GM18517 (cell line): Measurements from ENCODE around the gene CYB561.
"Not testable (repeated sequence)": the region's sequence is repeated elsewhere in the genome, so short reads cannot be mapped to it uniquely, and the experiment has no call there.

Source experiments
- ATAC-seq: cut with Tn5 transposase; IDR thresholded peaks from one replicate; pipeline ENCODE4 v1.9.1; 2021; ENCODE audit warnings: mild to moderate bottlenecking, moderate library complexity; ENCODE audit not compliant: unreplicated experiment

CYB561 gene

DNA sequence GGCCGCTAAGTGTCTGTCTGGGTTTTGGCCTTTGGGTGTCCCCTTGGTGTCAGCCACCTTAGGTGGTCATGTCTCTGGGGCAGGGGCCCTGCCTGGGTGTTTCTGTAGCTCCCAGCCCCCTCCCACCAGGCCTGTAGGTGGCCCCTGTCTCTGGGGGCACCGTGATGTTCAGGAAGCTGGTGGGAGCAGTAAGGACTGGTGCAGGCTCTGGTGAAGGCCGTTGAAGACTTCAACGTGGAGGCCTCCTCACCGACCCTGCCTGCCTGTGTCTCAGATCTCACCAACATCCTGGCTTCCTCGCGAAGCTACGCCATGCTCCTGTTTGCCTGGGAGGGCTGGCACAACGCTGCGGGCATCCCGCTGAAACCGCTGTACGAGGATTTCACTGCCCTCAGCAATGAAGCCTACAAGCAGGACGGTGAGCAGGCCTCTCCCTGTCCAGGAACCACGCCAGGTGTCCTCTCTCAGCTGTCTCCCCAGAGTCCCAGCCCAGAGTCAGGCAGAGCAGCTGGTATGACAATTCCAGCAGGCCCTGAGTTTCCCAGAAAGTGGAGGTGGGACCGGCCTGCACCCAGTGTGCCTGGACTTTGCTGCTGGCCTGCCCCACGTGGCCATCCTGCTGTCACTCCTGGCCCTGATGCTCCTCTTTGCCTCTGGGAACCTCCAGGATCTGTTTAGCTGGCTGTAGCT is 33.5 kb upstream of the CYB561 start:
- no peak for ATAC-seq

DNA sequence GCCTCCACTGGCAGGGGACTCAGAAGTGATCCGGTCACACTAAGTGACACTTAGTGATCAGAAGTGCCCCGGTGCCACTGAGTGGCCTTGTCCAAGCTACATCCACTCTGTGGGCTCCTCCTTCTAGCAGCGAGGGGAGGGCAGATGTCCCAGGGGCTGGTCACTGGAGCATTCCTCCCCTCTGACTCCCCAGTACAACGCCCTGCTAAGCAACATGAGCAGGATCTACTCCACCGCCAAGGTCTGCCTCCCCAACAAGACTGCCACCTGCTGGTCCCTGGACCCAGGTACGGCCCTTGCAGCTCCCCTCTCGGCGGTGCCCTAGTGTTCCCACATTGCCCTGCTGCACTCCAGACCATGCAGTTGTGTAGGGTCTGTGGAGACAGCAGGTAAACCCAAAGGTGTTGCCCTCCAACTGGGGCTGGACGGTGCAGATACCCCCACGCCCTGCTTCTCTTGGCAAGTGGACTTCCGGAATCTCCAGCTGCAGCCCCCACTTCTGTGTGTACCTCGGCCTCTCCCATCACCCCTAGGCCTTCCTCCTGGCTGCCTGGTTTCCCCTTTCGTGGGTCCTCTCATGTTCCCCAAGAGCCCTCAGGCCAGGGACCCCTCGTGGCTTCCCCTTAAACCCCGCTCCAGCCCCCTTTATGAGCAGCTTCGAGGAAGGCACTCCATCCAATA is 32.8 kb upstream of the CYB561 start:
- no peak for ATAC-seq

DNA sequence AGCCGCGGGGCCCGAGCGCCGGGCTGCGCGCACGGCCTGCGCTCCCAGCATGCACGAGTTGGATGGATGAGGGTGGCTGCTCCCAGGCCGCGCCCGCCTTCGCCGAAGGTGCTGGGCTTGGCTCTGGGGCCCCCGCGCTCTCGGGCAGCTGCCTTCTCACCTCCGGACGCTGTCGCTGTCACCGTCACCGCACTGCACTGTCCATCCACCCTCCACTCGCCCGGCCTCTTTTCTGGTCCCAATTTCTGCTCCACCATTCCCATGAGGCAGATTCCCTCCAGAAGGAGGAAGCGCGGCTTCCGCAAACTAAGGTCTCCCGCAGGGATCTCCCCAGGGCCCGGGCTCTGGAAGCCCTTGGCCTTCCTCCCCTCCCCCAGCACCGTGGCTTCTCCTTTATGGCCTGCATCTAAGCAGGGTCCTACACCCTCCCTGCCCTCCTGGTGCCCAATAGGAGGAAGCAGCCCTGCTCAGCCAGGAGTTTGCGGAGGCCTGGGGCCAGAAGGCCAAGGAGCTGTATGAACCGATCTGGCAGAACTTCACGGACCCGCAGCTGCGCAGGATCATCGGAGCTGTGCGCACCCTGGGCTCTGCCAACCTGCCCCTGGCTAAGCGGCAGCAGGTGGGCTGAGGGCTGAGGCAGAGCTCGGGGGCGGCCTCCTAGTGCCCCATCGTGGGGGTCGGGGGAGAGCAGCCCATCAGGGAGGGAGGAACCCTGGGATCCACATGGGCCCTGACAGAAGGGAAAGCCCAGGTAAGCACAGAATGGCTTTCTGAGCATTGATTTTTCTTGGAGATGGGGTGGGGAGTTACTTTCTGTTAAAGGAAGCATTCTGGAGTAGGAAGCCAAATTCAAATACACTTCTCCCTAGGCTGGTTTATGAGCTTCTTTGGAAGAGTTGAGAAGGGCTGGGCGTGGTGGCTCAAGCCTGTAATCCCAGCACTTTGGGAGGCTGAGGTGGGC is 31.7 kb upstream of the CYB561 start:
- ATAC-seq, result no peak

DNA sequence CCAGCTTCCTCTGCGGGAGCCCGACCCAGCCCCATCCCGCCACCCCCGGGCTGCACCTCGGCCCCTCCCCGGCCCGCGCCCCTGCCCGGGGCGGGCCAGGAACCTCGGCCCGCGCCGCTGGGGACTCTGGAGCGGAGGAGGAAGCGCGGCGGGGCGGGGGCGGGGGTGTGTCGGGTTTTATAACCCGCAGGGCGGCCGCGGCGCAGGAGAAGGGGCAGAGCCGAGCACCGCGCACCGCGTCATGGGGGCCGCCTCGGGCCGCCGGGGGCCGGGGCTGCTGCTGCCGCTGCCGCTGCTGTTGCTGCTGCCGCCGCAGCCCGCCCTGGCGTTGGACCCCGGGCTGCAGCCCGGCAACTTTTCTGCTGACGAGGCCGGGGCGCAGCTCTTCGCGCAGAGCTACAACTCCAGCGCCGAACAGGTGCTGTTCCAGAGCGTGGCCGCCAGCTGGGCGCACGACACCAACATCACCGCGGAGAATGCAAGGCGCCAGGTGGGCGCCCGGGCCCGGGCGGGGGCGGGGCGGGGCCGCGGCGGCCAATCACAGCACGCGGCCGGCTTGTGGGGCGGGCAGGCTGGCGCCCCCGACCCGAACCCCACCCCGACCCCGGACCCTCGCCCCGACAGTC is 30.9 kb upstream of the CYB561 start, which contains the start of gene ACE:
Gene ACE, plus strand, starts transcription at position 208 of the 626 bp plus-strand sequence. Its CDS starts 34 bp downstream, at position 242.
- ATAC-seq, result no peak

DNA sequence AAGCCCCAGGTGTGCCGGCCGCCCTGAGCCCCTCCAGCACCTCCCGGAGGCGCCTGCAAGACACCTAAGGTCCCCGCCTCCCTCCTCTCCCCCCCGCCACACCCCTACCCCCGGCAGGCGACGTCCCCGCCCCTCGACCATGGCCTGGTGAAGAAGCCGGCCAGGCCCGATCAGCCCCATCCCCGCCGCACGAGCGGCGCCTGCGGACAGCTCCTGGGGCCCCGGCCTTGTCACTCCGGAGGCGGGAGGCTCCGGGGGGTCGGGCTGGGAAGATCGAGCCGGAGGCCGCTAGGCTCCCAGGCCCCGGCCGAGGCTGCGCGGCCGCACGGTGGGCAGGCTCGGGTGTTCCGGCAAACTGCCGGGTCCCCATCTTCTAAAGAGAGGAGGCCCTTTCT is 30.4 kb upstream of the CYB561 start:
- no peak for ATAC-seq

DNA sequence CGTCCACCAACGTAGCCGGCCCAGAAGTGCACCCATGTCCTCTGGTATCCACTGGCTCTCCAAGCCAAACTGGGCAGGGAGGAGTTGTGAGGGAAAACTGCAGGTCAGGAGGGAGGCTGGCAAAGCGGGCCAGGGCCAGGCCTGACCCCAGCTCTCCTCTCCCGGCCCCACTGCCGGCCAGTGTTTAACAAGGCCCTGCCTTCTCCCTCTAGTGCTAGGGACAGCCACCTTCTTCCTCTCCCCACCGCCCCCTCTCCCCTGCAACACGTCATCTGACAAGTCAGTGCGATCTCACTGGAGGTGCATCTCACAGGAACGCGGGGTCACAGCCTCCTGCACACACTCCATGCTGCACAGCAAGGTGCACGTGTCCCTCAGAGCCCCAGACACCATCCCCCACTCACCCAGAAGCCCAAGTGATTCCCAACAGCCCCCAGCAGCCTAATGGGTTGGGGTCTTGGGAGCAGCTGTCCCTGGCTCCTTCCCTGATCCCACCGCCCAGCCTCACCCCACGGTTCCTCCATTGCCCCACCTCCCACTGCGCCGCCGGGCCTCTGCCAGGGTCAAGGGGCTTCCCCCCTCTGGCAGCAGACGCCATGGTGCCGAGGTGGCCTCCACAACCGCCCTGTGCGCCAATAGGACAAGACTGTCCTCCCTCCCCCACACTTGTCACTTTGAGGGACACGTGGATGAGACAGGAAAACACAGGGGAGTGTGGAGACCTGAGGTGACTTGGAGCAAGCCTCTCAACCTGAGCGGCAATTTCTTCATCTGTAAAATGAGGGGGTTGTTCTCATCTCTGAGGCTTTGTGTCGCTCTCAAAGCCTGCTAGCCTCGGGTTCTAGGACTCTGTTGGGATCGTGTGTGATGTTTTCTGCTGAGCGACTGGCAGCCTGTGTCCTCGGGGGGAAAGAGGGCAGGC is 29.6 kb upstream of the CYB561 start:
- no peak for ATAC-seq

DNA sequence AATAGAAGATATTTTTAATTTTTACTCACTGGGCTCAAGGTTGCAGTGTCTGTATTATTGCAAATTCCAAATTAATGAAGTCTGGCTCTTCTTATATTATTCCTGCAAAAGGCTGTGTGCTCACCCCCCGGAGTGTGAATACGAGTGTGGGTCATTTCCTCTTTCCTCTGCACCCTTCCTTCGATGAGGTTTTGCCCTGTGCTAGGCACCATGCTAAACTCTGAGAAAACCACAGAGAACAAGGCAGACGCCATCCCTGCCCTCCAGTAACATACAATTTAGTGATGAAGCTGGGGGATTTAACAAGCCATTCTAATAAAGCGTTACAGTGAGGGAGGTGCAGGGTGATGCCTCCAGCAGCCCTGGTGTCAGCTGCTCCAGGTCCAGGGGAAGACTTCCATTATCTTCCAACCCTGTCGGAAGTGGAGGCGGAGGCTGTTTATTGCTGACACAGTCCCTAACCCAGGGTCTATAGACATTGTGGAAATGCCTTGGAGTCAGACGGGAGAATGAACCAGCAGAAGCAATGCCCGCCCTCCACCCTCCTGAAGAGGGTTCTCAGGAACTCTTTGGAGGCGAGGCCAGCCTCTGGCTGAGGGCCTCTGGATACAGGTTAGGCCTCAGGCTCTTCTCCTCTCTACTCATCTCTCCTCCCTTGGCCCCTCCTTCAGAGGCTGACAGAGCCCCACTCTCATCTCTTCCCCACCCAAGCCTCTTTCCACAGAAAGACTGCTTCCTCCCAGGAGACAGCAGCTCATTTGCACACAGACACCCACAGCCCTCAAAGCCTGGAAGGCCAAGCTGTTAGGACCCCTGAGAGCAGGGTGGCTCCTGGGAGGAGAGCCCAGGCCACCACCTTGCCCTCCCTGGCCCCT is 28.7 kb upstream of the CYB561 start:
- no peak for ATAC-seq

DNA sequence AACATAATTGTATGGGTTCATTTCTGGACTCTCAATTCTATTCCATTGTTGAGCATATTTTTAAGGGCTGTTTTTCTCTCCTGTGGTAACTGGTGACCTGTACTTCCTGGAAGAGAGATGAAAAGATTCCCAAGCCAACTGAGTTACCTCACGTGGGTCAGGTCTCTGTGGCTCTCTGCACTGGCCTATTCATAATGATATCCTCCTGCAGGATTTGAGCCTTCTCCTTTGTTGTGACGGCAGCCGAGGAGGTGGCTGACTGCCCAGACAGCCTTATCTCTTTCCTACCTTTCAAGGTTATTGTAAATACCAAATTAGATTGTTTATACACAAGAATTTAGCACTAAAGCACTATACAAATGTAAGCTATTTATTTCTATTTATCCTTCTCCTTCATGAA is 28.1 kb upstream of the CYB561 start:
- no peak for ATAC-seq

DNA sequence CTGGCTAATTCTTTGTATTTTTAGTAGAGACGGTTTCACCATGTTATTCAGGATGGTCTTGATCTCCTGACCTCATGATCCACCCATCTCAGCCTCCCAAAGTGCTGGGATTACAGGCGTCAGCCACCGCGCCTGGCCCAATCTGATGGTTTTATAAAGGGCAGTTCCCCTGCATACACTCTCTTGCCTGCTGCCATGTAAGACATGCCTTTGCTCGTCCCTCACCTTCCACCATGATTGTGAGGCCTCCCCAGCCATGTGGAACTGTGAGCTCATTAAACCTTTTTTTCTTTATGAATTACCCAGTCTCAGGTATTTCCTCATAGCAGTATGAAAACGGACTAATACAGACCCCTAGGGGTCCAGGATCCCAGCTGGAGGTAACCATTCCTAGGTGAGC is 22.0 kb upstream of the CYB561 start:
- ATAC-seq, result not testable (repeated sequence)

DNA sequence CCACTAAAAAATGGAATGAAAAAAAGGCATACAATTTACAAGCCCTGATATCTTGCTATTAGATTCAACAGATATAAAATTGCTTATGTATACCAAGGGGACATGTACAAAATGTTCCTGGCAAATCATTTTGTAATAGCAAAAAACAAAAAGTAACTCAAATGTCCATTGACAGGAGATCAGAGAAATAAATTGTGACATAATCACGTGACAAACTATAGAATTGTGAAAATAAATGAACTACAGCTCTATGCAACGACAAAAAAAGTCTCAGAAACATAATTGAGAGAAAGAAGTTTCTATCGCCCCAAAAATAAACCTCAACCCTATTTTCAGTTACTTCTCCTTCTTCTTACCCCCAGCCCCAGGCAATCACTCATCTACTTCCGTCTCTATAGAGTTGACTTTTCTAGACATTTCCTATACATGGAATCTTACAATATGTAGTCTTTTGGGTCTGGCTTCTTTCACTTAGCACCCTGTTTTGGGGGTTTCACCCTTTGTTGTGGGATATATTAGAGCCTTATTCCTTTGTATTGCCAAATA is 18.7 kb upstream of the CYB561 start:
- ATAC-seq, result no peak

DNA sequence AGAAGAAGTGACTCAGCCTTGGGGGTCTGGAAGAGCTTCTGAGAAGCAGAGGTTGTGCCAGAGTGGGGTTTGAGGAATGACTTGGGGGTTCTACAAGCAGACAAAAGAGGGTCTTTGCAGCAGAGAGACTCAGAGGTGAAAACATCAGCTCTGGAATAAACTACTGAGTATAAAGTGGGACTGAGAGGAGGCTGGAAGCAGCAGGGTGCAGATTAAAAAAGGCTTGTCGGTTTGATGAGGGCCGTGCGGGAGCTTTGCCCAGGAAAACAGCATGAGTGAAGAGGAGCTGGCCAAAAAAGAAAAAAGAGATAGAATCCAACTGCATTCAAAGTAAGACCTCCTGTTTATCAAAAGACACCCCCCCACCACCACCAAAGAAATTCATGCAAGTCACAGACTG is 17.7 kb upstream of the CYB561 start:
- ATAC-seq, result no peak

DNA sequence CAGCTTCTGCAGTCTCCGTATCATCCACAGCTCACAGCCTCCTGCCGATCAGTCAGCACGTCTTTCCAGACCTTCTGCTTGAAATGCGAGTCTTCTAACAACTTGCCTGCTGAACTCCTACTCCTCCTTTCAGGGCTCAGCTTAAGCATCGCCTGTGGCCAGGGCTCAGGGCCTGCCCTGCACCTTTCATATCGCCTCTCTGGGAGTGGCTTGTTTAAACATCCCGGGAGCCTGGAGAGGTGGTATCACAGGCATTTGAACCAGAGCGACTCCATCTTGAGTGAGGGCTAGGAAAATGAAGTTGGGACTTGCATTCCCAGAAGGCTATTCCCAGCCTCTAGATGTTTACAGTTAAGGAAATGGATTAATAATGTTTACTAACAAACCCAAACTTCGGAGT is 13.9 kb upstream of the CYB561 start:
- no peak for ATAC-seq

DNA sequence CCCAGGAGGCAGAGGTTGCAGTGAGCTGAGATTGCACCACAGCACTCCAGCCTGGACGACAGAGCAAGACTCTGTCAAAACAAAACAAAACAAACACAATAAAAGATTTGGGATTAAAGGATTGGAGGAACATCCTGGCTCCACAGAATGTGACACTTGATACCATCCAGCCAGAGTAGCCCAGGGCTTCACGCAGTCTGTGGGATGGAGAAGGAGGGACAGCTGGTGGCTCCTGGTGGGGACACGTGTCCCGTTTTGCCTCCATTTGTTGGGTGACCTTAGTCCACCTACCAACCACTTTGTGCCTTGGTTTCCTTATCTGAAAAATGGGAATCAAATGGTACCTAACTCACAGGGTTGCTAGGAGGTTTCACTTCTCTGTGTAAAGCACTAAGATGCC is 12.4 kb upstream of the CYB561 start:
- ATAC-seq, result no peak

DNA sequence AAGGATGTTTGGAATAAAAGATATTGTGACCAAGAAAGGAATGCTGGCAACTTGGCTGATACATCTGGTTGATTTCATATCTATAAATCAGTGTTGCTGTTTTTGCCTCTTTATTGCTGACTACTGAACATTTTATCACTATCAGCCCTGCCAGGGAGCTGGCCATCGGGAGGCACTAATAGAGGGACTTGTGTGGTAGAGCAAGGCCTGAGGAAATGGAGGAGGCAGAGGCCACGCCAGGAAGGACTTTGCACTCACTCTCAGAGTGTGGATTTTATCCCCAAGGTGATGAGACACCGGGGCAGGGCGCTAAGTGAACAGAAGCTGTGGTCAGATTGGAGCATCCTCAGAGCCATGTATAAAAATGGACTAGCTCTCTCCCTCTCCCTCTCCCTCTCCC is 9.3 kb upstream of the CYB561 start:
- ATAC-seq, result no peak

DNA sequence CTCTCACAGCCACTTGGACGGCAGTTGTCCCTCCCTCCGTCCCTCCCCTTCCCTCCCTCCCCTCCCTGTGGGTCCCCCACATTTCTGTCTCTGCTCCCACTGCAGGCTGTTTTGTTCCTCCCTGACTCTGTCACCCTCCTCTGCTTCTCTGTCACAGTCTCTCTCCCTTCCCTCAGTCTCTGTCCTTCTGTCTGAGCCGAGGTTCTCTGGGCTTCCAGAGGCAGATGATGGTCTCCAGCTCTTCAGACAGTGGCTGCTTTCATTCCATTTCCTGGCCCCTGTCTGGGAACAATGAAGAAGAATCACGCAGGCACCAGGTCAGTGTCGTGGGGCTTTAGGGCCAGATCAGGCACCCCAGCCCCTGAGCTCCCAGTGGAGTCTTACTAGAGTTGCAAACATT is 8.8 kb upstream of the CYB561 start:
- no peak for ATAC-seq

DNA sequence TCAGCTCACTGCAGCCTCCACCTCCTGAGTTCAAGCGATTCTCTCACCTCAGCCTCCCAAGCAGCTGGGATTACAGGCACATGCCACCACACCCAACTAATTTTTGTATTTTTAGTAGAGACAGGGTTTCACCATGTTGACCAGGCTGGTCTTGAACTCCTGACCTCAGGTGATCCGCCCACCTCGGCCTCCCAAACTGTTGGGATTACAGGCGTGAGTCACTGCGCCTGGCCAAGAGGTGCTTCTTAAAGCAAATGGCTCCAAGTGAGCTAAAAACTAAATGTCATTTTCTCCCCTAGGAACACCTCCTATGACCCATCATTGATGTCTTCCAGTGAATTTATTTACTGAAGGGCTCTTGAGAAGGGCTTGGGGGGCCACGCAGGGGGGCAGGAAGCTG is 8.3 kb upstream of the CYB561 start:
- ATAC-seq, result not testable (repeated sequence)

DNA sequence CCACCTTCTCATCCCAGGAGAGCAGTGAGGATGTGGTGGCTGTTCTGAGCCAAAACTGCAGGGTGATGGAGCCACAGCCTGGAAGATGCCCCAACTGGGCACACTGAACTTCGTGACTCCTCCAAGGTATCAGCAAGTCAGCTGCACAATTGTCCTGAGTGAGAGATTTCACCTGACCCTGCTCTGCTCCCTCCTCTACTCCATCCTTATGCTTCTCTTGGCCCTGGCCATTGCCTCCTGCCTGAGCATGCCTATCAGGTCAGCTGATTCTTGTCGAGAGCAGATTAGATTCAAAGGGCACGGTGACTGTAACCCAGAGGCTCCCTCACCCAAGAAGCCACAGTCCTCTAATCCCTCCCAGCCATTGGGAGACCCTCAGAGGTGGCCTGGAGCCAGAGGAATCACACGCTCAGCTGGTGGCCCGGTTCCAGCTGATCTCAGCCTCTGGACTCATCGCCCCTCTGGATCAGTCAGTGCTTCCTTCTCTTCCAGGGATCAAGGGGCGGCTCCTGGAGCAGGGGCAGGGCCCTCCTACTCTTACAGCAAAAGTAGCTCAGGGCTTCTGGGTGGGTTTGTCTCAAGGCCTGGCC is 7.0 kb upstream of the CYB561 start:
- ATAC-seq, result no peak
